Neural cell (in vitro differentiated cells): ENCODE results near the gene CRYZL1. TPM values are rescaled to one million over a fixed set of nuclear protein-coding genes. Genes with fewer than 3 reads are reported as not detected.

ENCODE experiments used
- H2AFZ ChIP-seq: fragments of 200-600, 300-800 bp; sonication (generic), shearing (Covaris generic); 2 replicates; pipeline ENCODE4 v1.6.0; 2014; ENCODE audit warnings: low read depth, mild to moderate bottlenecking, antibody characterized with exemption, low read length, moderate library complexity
- H3F3A ChIP-seq: fragments of 200-600 bp; shearing (Covaris generic); 2 replicates; pipeline ENCODE4 v1.6.1; 2016; ENCODE audit warnings: mild to moderate bottlenecking, moderate library complexity, mixed read lengths, antibody characterized with exemption, low read length; ENCODE audit not compliant: insufficient read depth, poor library complexity, severe bottlenecking
- H3K27ac ChIP-seq: fragments of 200-600, 300-800 bp; sonication (generic), shearing (Covaris generic); 2 replicates; pipeline ENCODE4 v1.5.1; 2014; ENCODE audit warnings: mild to moderate bottlenecking, low read length, moderate library complexity
- H3K27me3 ChIP-seq: fragments of 300-800, 200-600 bp; sonication (generic), shearing (Covaris generic); 2 replicates; pipeline ENCODE4 v1.6.0; 2014; ENCODE audit warnings: mild to moderate bottlenecking, low read depth, low read length, moderate library complexity; ENCODE audit not compliant: insufficient read depth
- H3K36me3 ChIP-seq: fragments of 300-800, 200-600 bp; sonication (generic), shearing (Covaris generic); 2 replicates; pipeline ENCODE4 v1.5.1; 2014; ENCODE audit warnings: mild to moderate bottlenecking, antibody characterized with exemption, low read length, moderate library complexity; ENCODE audit not compliant: insufficient read depth
- H3K4me2 ChIP-seq: fragments of 300-800, 200-600 bp; sonication (generic), shearing (Covaris generic); 2 replicates; pipeline ENCODE4 v1.6.0; 2014; ENCODE audit warnings: mild to moderate bottlenecking, low read length
- H3K4me3 ChIP-seq: fragments of 300-800, 200-600 bp; sonication (generic), shearing (Covaris generic); 2 replicates; pipeline ENCODE4 v1.5.1; 2014; ENCODE audit warnings: mild to moderate bottlenecking, low read length, moderate library complexity
- H3K79me2 ChIP-seq: fragments of 200-600 bp; shearing (Covaris generic); replicated peaks from 2 replicates; pipeline ENCODE4 v1.6.0; 2014; ENCODE audit warnings: mild to moderate bottlenecking, low read length, moderate library complexity; ENCODE audit not compliant: insufficient read depth
- H3K9ac ChIP-seq: fragments of 300-800, 200-600 bp; sonication (generic), shearing (Covaris generic); 2 replicates; pipeline ENCODE4 v1.6.1; 2016; ENCODE audit warnings: mild to moderate bottlenecking, low read length, mixed read lengths
- H3K9me2 ChIP-seq: fragments of 200-600 bp; shearing (Covaris generic); 2 replicates; pipeline ENCODE4 v1.6.1; 2016; ENCODE audit warnings: mild to moderate bottlenecking, low read length, mixed read lengths; ENCODE audit not compliant: insufficient read depth
- H3K9me3 ChIP-seq: fragments of 200-600, 300-800 bp; sonication (generic), shearing (Covaris generic); 2 replicates; pipeline ENCODE4 v1.6.1; 2016; ENCODE audit warnings: mild to moderate bottlenecking, mixed run types, low read length, moderate library complexity, mixed read lengths
- H4K20me1 ChIP-seq: fragments of 200-600 bp; shearing (Covaris generic); 2 replicates; pipeline ENCODE4 v1.6.1; 2016; ENCODE audit warnings: mild to moderate bottlenecking, mixed run types; ENCODE audit not compliant: insufficient read depth
- EP300 ChIP-seq: fragments of 450-650 bp; conservative IDR thresholded peaks from 2 replicates; pipeline ENCODE4 v1.6.1; 2014; ENCODE audit warnings: antibody characterized with exemption, mild to moderate bottlenecking, moderate library complexity; ENCODE audit not compliant: poor library complexity, severe bottlenecking
- EZH2 ChIP-seq: fragments of 200-600, 300-800 bp; shearing (Covaris generic), sonication (generic); IDR thresholded peaks from 2 replicates; pipeline ENCODE4 v1.6.1; 2014; ENCODE audit warnings: antibody characterized with exemption, low read length, borderline replicate concordance, mild to moderate bottlenecking; ENCODE audit not compliant: insufficient read depth, poor library complexity, severe bottlenecking
- MXI1 ChIP-seq: fragments of 450-650 bp; conservative IDR thresholded peaks from 2 replicates; pipeline ENCODE4 v1.6.1; 2014; ENCODE audit warnings: antibody characterized with exemption, mild to moderate bottlenecking; ENCODE audit not compliant: poor library complexity, severe bottlenecking
- POLR2AphosphoS5 ChIP-seq: IDR thresholded peaks from 2 replicates; pipeline ENCODE4 v1.6.1; 2012
- RAD21 ChIP-seq: fragments of 450-650 bp; conservative IDR thresholded peaks from 2 replicates; pipeline ENCODE4 v1.6.1; 2014; ENCODE audit warnings: antibody characterized with exemption, mild to moderate bottlenecking, moderate library complexity
- SMC3 ChIP-seq: fragments of 450-650 bp; conservative IDR thresholded peaks from 2 replicates; pipeline ENCODE4 v1.6.1; 2014; ENCODE audit warnings: antibody characterized with exemption, mild to moderate bottlenecking, moderate library complexity; ENCODE audit not compliant: poor library complexity
- TAF1 ChIP-seq: IDR thresholded peaks from 2 replicates; pipeline ENCODE4 v1.6.1; 2012; ENCODE audit warnings: low read depth
- polyA plus RNA-seq: library from polyadenylated mRNA; depleted of rRNA; stranded (reverse); fragments of >200 nt; gene quantifications from 2 replicates; pipeline ENCODE4 v1.2.3, GENCODE V29; 2014
- TF ChIP-seq, protein P1 (sequence below): IDR thresholded peaks from 2 replicates; pipeline ENCODE4 v1.6.1; 2012; ENCODE audit warnings: borderline replicate concordance
- TF ChIP-seq, protein P2 (sequence below): fragments of 450-650 bp; IDR thresholded peaks from 2 replicates; pipeline ENCODE4 v1.5.1; 2014; ENCODE audit warnings: antibody characterized with exemption, mild to moderate bottlenecking, moderate library complexity; ENCODE audit not compliant: poor library complexity, severe bottlenecking

The CRYZL1 gene
- polyA plus RNA-seq, 1 donor from 2014 or later: 54.3 TPM

DNA sequence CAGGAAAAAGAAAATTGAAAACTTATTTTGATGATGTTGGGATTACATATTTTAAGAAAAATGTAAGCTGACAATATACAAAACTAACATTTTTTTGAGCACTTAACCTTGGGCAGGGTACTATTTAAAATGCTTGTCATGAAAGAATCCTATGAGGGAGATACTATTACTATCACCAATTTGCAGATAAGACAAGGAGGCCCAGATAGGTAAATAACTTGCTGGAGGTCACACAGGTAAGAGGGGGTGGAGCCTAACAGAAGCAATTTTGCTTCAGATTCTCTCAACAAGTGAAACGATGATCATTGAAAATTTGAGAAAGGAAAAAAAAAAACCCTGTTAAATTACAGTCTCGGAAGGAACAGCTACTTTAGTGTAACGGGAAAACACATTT lies 100.8 kb downstream of the CRYZL1 start:
- H3K27ac ChIP-seq: no peak overlapping the region
- TF ChIP-seq POLR2AphosphoS5 (no peak), RAD21 (no peak), EZH2 (no peak), EP300 (no peak), MXI1 (no peak), TAF1 (no peak), SMC3 (no peak)
- peak overlapping the region; percentile 22 for H3K4me2 ChIP-seq
- no peaks in the 10 kb centered on the region for H3K36me3 ChIP-seq
- no peaks in the 10 kb centered on the region for H3F3A ChIP-seq
- peaks cover 54% of the 10 kb centered on the region for H3K79me2 ChIP-seq
- no peak overlapping the region for H3K9ac ChIP-seq
- no peaks in the 10 kb centered on the region for H3K27me3 ChIP-seq
- no peaks in the 10 kb centered on the region for H3K9me3 ChIP-seq
- H4K20me1 ChIP-seq: peaks cover 3% of the 10 kb centered on the region
- H2AFZ ChIP-seq: no peak overlapping the region
- H3K9me2 ChIP-seq: no peaks in the 10 kb centered on the region
- peak overlapping the region; percentile 72 for H3K4me3 ChIP-seq

DNA sequence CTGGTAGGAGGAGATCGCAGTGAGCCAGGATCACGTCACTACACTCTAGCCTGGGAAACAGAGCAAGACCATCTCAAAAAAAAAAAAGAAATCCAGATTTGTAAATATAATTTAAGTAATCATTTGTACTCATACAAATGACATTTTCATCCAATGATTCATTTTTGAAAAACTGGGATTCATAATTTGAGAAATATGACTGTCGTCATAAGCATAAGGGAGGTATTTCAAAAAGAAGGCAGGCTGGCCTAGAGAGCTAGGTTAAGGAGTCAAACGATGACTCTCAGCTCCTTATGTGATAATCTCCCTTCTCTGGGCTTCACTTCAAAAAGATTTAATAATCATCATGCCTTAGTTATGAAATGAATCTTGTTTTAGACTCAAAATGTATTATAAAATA lies 101.9 kb downstream of the CRYZL1 start:
- Histone ChIP-seq H3K79me2 (peaks cover 43% of the 10 kb centered on the region), H2AFZ (no peak overlapping the region), H3K27ac (no peak overlapping the region), H4K20me1 (no peaks in the 10 kb centered on the region), H3K9me3 (no peaks in the 10 kb centered on the region), H3K36me3 (peaks cover 4% of the 10 kb centered on the region), H3F3A (no peaks in the 10 kb centered on the region), H3K9me2 (no peaks in the 10 kb centered on the region), H3K27me3 (no peaks in the 10 kb centered on the region), H3K4me2 (no peak overlapping the region), H3K9ac (no peak overlapping the region), H3K4me3 (no peak overlapping the region)
- no peak for TF ChIP-seq EZH2
- TF ChIP-seq, protein P1, sequence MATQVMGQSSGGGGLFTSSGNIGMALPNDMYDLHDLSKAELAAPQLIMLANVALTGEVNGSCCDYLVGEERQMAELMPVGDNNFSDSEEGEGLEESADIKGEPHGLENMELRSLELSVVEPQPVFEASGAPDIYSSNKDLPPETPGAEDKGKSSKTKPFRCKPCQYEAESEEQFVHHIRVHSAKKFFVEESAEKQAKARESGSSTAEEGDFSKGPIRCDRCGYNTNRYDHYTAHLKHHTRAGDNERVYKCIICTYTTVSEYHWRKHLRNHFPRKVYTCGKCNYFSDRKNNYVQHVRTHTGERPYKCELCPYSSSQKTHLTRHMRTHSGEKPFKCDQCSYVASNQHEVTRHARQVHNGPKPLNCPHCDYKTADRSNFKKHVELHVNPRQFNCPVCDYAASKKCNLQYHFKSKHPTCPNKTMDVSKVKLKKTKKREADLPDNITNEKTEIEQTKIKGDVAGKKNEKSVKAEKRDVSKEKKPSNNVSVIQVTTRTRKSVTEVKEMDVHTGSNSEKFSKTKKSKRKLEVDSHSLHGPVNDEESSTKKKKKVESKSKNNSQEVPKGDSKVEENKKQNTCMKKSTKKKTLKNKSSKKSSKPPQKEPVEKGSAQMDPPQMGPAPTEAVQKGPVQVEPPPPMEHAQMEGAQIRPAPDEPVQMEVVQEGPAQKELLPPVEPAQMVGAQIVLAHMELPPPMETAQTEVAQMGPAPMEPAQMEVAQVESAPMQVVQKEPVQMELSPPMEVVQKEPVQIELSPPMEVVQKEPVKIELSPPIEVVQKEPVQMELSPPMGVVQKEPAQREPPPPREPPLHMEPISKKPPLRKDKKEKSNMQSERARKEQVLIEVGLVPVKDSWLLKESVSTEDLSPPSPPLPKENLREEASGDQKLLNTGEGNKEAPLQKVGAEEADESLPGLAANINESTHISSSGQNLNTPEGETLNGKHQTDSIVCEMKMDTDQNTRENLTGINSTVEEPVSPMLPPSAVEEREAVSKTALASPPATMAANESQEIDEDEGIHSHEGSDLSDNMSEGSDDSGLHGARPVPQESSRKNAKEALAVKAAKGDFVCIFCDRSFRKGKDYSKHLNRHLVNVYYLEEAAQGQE: no peak
- no peak for TF ChIP-seq SMC3
- TF ChIP-seq MXI1: no peak
- TF ChIP-seq POLR2AphosphoS5: no peak
- TF ChIP-seq RAD21: no peak
- TF ChIP-seq, protein P2, sequence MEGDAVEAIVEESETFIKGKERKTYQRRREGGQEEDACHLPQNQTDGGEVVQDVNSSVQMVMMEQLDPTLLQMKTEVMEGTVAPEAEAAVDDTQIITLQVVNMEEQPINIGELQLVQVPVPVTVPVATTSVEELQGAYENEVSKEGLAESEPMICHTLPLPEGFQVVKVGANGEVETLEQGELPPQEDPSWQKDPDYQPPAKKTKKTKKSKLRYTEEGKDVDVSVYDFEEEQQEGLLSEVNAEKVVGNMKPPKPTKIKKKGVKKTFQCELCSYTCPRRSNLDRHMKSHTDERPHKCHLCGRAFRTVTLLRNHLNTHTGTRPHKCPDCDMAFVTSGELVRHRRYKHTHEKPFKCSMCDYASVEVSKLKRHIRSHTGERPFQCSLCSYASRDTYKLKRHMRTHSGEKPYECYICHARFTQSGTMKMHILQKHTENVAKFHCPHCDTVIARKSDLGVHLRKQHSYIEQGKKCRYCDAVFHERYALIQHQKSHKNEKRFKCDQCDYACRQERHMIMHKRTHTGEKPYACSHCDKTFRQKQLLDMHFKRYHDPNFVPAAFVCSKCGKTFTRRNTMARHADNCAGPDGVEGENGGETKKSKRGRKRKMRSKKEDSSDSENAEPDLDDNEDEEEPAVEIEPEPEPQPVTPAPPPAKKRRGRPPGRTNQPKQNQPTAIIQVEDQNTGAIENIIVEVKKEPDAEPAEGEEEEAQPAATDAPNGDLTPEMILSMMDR: no peak
- TF ChIP-seq EP300: no peak
- no peak for TF ChIP-seq TAF1

Other genes with a start within 250 kb of the CRYZL1 start
- 57.2 and 70.0 TPM in 2 replicates for gene IFNGR2, start 238.3 kb downstream of the CRYZL1 start, polyA plus RNA-seq
- 69.4 and 71.8 TPM in 2 replicates for gene TMEM50B, start 161.8 kb downstream of the CRYZL1 start, polyA plus RNA-seq
- gene DNAJC28, start 150.0 kb downstream of the CRYZL1 start, polyA plus RNA-seq: 5.5 and 6.0 TPM in 2 replicates
- 87.5 and 107 TPM in 2 replicates for gene GART, start 99.6 kb downstream of the CRYZL1 start, polyA plus RNA-seq
- 121 and 123 TPM in 2 replicates for gene SON, start 98.7 kb downstream of the CRYZL1 start, polyA plus RNA-seq
- 46.2 and 56.6 TPM in 2 replicates for gene DONSON, start 53.1 kb downstream of the CRYZL1 start, polyA plus RNA-seq
- gene ITSN1, start 760 bp upstream of the CRYZL1 start, polyA plus RNA-seq: 35.1 and 48.9 TPM in 2 replicates